GM23338 (cell line): ENCODE measurements around the gene SBNO1. TPM values are rescaled to one million over a fixed set of nuclear protein-coding genes. Genes with fewer than 3 reads are reported as not detected.

Source experiments
- ATAC-seq: fragments of 200-7000 bp; cut with Tn5 transposase; 3 replicates; pipeline ENCODE4 v1.9.1; 2020
- DNase-seq: peaks from one replicate; pipeline ENCODE4 v3.0.0-alpha.2; 2015; ENCODE audit warnings: low spot score
- H2AFZ ChIP-seq: fragments of 200-600 bp; sonication (generic); 2 replicates; pipeline ENCODE4 v1.8.0; 2016; ENCODE audit warnings: antibody characterized with exemption, mild to moderate bottlenecking, moderate library complexity
- H3F3A ChIP-seq: fragments of 200-600 bp; sonication (generic); replicated peaks from 2 replicates; pipeline ENCODE4 v1.8.0; 2017; ENCODE audit warnings: antibody characterized with exemption, mixed run types, low read depth
- H3K27ac ChIP-seq: fragments of 200-600 bp; sonication (generic); 2 replicates; pipeline ENCODE4 v1.6.1; 2016; ENCODE audit warnings: low read depth
- H3K27me3 ChIP-seq: fragments of 200-600 bp; sonication (generic); 2 replicates; pipeline ENCODE4 v1.8.0; 2016; ENCODE audit warnings: mild to moderate bottlenecking, mixed run types, moderate library complexity; ENCODE audit not compliant: insufficient read depth
- H3K36me3 ChIP-seq: fragments of 200-600 bp; sonication (generic); 2 replicates; pipeline ENCODE4 v1.8.0; 2016; ENCODE audit warnings: mild to moderate bottlenecking; ENCODE audit not compliant: insufficient read depth
- H3K4me1 ChIP-seq: fragments of 200-600 bp; sonication (generic); 2 replicates; pipeline ENCODE4 v1.8.0; 2016; ENCODE audit warnings: mild to moderate bottlenecking, moderate library complexity; ENCODE audit not compliant: insufficient read depth
- H3K4me2 ChIP-seq: fragments of 200-600 bp; sonication (generic); 2 replicates; pipeline ENCODE4 v1.7.1; 2017; ENCODE audit warnings: mixed run types
- H3K4me3 ChIP-seq: fragments of 200-600 bp; sonication (generic); 2 replicates; pipeline ENCODE4 v1.6.1; 2016; ENCODE audit warnings: mixed run types
- H3K79me2 ChIP-seq: fragments of 200-600 bp; sonication (generic); replicated peaks from 2 replicates; pipeline ENCODE4 v1.8.0; 2017; ENCODE audit warnings: mild to moderate bottlenecking; ENCODE audit not compliant: insufficient read depth
- H3K9me2 ChIP-seq: fragments of 200-600 bp; sonication (generic); 2 replicates; pipeline ENCODE4 v1.8.0; 2017; ENCODE audit not compliant: insufficient read depth
- H4K20me1 ChIP-seq: fragments of 200-600 bp; sonication (generic); replicated peaks from 2 replicates; pipeline ENCODE4 v1.8.0; 2017; ENCODE audit warnings: mild to moderate bottlenecking; ENCODE audit not compliant: insufficient read depth
- H3K27ac Mint-ChIP-seq: 2 replicates; pipeline ENCODE4 v1.8.0; 2020; ENCODE audit warnings: inconsistent platforms, mild to moderate bottlenecking, moderate library complexity, mixed read lengths
- H3K27me3 Mint-ChIP-seq: 3 replicates; pipeline ENCODE4 v1.8.0; 2022; ENCODE audit warnings: low read depth, mild to moderate bottlenecking, moderate library complexity, mixed read lengths, inconsistent platforms; ENCODE audit not compliant: insufficient read depth, poor library complexity
- H3K36me3 Mint-ChIP-seq: 3 replicates; pipeline ENCODE4 v1.8.0; 2021; ENCODE audit warnings: low read depth, mild to moderate bottlenecking, inconsistent platforms, moderate library complexity, mixed read lengths
- H3K4me1 Mint-ChIP-seq: 3 replicates; pipeline ENCODE4 v1.8.0; 2020; ENCODE audit warnings: mild to moderate bottlenecking, inconsistent platforms, mixed read lengths
- H3K4me3 Mint-ChIP-seq: 3 replicates; pipeline ENCODE4 v1.8.0; 2021; ENCODE audit warnings: moderate library complexity, mild to moderate bottlenecking, inconsistent platforms, mixed read lengths
- H3K9me3 Mint-ChIP-seq: 3 replicates; pipeline ENCODE4 v1.8.0; 2020; ENCODE audit warnings: moderate library complexity, mild to moderate bottlenecking, inconsistent platforms, mixed read lengths
- CTCF ChIP-seq, 2 experiments: fragments of 200-600 bp in 1 of 2; sonication (generic) in 1 of 2; conservative IDR thresholded peaks; 2 replicates each; pipeline versions ENCODE4 v1.5.1 to v1.6.1; 2016 to 2017; ENCODE audit warnings: antibody characterized with exemption in 2 of 2, low read depth in 2 of 2, mild to moderate bottlenecking in 2 of 2, moderate library complexity in 1 of 2
- POLR2AphosphoS5 ChIP-seq: IDR thresholded peaks from 2 replicates; pipeline ENCODE4 v1.6.1; 2016; ENCODE audit warnings: antibody characterized with exemption, low read depth
- ZNF114 ChIP-seq: fragments of 250-450 bp; sonication (Bioruptor Pico); IDR thresholded peaks from 2 replicates; pipeline ENCODE4 v1.5.0; 2020; ENCODE audit warnings: mild to moderate bottlenecking, moderate library complexity
- ZNF462 ChIP-seq: fragments of 250-450 bp; sonication (Bioruptor Pico); IDR thresholded peaks from 2 replicates; pipeline ENCODE4 v1.5.0; 2020; ENCODE audit warnings: mild to moderate bottlenecking, moderate library complexity
- polyA plus RNA-seq: library from polyadenylated mRNA; unstranded; fragments of >200 nt; fragmentation: Nextera tagmentation; extraction: Ambion mirVana; gene quantifications from 2 replicates; pipeline ENCODE4 v1.2.1, GENCODE V29; 2016
- small RNA-seq: library from RNA; depleted of rRNA; stranded (forward); fragments of <200 nt; gene quantifications from one replicate; pipeline ENCODE3, GENCODE V24; 2014; ENCODE audit warnings: low replicate concordance
- total RNA-seq: library from RNA; depleted of rRNA; stranded (reverse); fragments of >200 nt; shearing (Covaris generic); gene quantifications from 2 replicates; pipeline ENCODE4 v1.2.3, GENCODE V29; 2014; rRNA removed

The SBNO1 gene
- total and polyA plus RNA-seq, 2 experiments from 2014 or later: 34.9 to 49.5 TPM

- no peak overlapping the region; the same call in 2 of the 3 replicates for H3K4me3 Mint-ChIP-seq
- TF ChIP-seq ZNF114 (CRISPR knock-in tag) (no peak), CTCF (conservative IDR thresholded peaks at IDR 0.05; ENCODE audit: low read depth in 2 of 2) (no peak), ZNF462 (CRISPR knock-in tag) (no peak), POLR2AphosphoS5 (no peak)
- no peak overlapping the region for H3K27ac ChIP-seq
Measured at GRCh38 chr12:123242116-123242904, 122.3 kb downstream of the SBNO1 start.

More at GRCh38 chr12:123242116-123242904, 122.3 kb downstream of the SBNO1 start:
- Mint-ChIP-seq H3K27me3 (no peaks in the 10 kb centered on the region), H3K4me1 (no peaks in the 10 kb centered on the region), H3K36me3 (peaks cover 39% of the 10 kb centered on the region), H3K27ac (no peak overlapping the region), H3K9me3 (peaks cover 14% of the 10 kb centered on the region; the same call in 2 of the 3 replicates)
- DNase-seq (no peak), ATAC-seq (no peak)
- no peaks in the 10 kb centered on the region for H3K27me3 ChIP-seq
- H3K36me3 ChIP-seq: no peaks in the 10 kb centered on the region
- peaks cover 5% of the 10 kb centered on the region; the same call in 1 of the 2 replicates for H3F3A ChIP-seq
- H4K20me1 ChIP-seq: peaks cover 10% of the 10 kb centered on the region
- H3K79me2 ChIP-seq: peaks cover 40% of the 10 kb centered on the region
- no peak overlapping the region for H2AFZ ChIP-seq
- 0 out of 2 replicates have a peak, but pooled peaks cover under 1% of the 10 kb centered on the region for H3K9me2 ChIP-seq
- H3K4me1 ChIP-seq: no peaks in the 10 kb centered on the region; the same call in 1 of the 2 replicates
- no peak overlapping the region for H3K4me2 ChIP-seq
- H3K4me3 ChIP-seq: no peak overlapping the region

Small RNA genes lying within 50 kb of the gene (small RNA-seq; reads per million reads assigned to genes)
- gene RF00019 (not detected), gene RNA5SP375 (not detected)

Other genes with a start within 250 kb of the SBNO1 start
- gene PITPNM2, start 213.8 kb downstream of the SBNO1 start, total RNA-seq: 1.9 and 3.0 TPM in 2 replicates
- 0.28 and 0.82 TPM in 2 replicates for gene PITPNM2, start 213.8 kb downstream of the SBNO1 start, polyA plus RNA-seq
- 43.2 and 77.9 TPM in 2 replicates for gene MPHOSPH9, start 131.7 kb downstream of the SBNO1 start, total RNA-seq
- gene MPHOSPH9, start 131.7 kb downstream of the SBNO1 start, polyA plus RNA-seq: 26.2 and 30.5 TPM in 2 replicates
- 13.3 and 14.8 TPM in 2 replicates for gene MTRFR, start 131.4 kb downstream of the SBNO1 start, total RNA-seq
- gene MTRFR, start 131.4 kb downstream of the SBNO1 start, polyA plus RNA-seq: 33.2 and 38.4 TPM in 2 replicates
- gene CDK2AP1, start 93.0 kb downstream of the SBNO1 start, total RNA-seq: 240 and 244 TPM in 2 replicates
- 207 and 232 TPM in 2 replicates for gene CDK2AP1, start 93.0 kb downstream of the SBNO1 start, polyA plus RNA-seq
- 29.0 and 29.3 TPM in 2 replicates for gene KMT5A, start 19.3 kb upstream of the SBNO1 start, total RNA-seq
- 12.9 and 19.0 TPM in 2 replicates for gene KMT5A, start 19.3 kb upstream of the SBNO1 start, polyA plus RNA-seq
- gene RILPL2, start 71.8 kb upstream of the SBNO1 start, total RNA-seq: 0.58 and 1.4 TPM in 2 replicates
- gene RILPL2, start 71.8 kb upstream of the SBNO1 start, polyA plus RNA-seq: 1.8 and 2.0 TPM in 2 replicates
- 8.4 and 10.6 TPM in 2 replicates for gene SNRNP35, start 93.3 kb upstream of the SBNO1 start, total RNA-seq
- 36.3 and 38.4 TPM in 2 replicates for gene SNRNP35, start 93.3 kb upstream of the SBNO1 start, polyA plus RNA-seq
- gene RILPL1, start 168.9 kb upstream of the SBNO1 start, total RNA-seq: 5.8 and 7.9 TPM in 2 replicates
- 3.9 and 4.4 TPM in 2 replicates for gene RILPL1, start 168.9 kb upstream of the SBNO1 start, polyA plus RNA-seq
- 253 and 262 TPM in 2 replicates for gene TMED2, start 219.7 kb upstream of the SBNO1 start, total RNA-seq
- 138 and 174 TPM in 2 replicates for gene TMED2, start 219.7 kb upstream of the SBNO1 start, polyA plus RNA-seq
- gene DDX55, start 237.3 kb upstream of the SBNO1 start, total RNA-seq: 39.8 and 59.2 TPM in 2 replicates
- 36.2 and 53.3 TPM in 2 replicates for gene DDX55, start 237.3 kb upstream of the SBNO1 start, polyA plus RNA-seq